ENCODE data around the gene PMFBP1.

Gene PMFBP1

GRCh38 chr16:72123426-72123825, 48.5 kb downstream of the PMFBP1 start:
- no peaks in the 10 kb centered on the region for H4K20me1 ChIP-seq (ENCODE audit: insufficient read depth, low read length)
- no peaks in the 10 kb centered on the region for H3K9me3 ChIP-seq (ENCODE audit: low read length)
- H3K79me2 ChIP-seq (ENCODE audit: insufficient read depth, low read length), result no peaks in the 10 kb centered on the region
- no peak overlapping the region for H3K27ac ChIP-seq (ENCODE audit: low read depth, low read length, poor library complexity, severe bottlenecking)
- H2AFZ ChIP-seq (ENCODE audit: low read length), result no peak overlapping the region
- H3K4me2 ChIP-seq (ENCODE audit: low read length), result no peak overlapping the region
- H3K4me3 ChIP-seq (ENCODE audit: low read depth, low read length, poor library complexity, severe bottlenecking), result no peak overlapping the region
- H3F3A ChIP-seq (ENCODE audit: insufficient read depth, low read length), result no peaks in the 10 kb centered on the region
- TF ChIP-seq CTCF (IDR thresholded peaks at IDR 0.05; ENCODE audit: low read length) (no peak), EZH2 (IDR thresholded peaks at IDR 0.05; ENCODE audit: borderline replicate concordance, low read length) (no peak)
- H3K9me2 ChIP-seq (ENCODE audit: low read depth, low read length), result no peaks in the 10 kb centered on the region
- H3K27me3 ChIP-seq (ENCODE audit: insufficient read depth, low read length), result no peaks in the 10 kb centered on the region
- no peaks in the 10 kb centered on the region for H3K4me1 ChIP-seq (ENCODE audit: insufficient read depth, low read length, severe bottlenecking)
- H3K9ac ChIP-seq (ENCODE audit: low read length), result no peak overlapping the region
- no peaks in the 10 kb centered on the region for H3K36me3 ChIP-seq (ENCODE audit: insufficient read depth, low read length)

- H2AFZ ChIP-seq (ENCODE audit: low read length), result no peak overlapping the region
- H3K27me3 ChIP-seq (ENCODE audit: insufficient read depth, low read length), result no peaks in the 10 kb centered on the region
- H3K4me1 ChIP-seq (ENCODE audit: insufficient read depth, low read length, severe bottlenecking), result no peaks in the 10 kb centered on the region
- no peaks in the 10 kb centered on the region for H4K20me1 ChIP-seq (ENCODE audit: insufficient read depth, low read length)
- H3K4me3 ChIP-seq (ENCODE audit: low read depth, low read length, poor library complexity, severe bottlenecking), result no peak overlapping the region
- no peaks in the 10 kb centered on the region for H3K36me3 ChIP-seq (ENCODE audit: insufficient read depth, low read length)
- H3K4me2 ChIP-seq (ENCODE audit: low read length), result no peak overlapping the region
- no peak for TF ChIP-seq CTCF (IDR thresholded peaks at IDR 0.05; ENCODE audit: low read length)
- no peak for TF ChIP-seq EZH2 (IDR thresholded peaks at IDR 0.05; ENCODE audit: borderline replicate concordance, low read length)
- H3F3A ChIP-seq (ENCODE audit: insufficient read depth, low read length), result no peaks in the 10 kb centered on the region
- H3K27ac ChIP-seq (ENCODE audit: low read depth, low read length, poor library complexity, severe bottlenecking), result no peak overlapping the region
- no peak overlapping the region for H3K9ac ChIP-seq (ENCODE audit: low read length)
- no peaks in the 10 kb centered on the region for H3K9me3 ChIP-seq (ENCODE audit: low read length)
- no peaks in the 10 kb centered on the region for H3K9me2 ChIP-seq (ENCODE audit: low read depth, low read length)
- no peaks in the 10 kb centered on the region for H3K79me2 ChIP-seq (ENCODE audit: insufficient read depth, low read length)
These were observed 49.0 kb downstream of the PMFBP1 start for GRCh38 chr16:72122916-72123315.

GRCh38 chr16:72122308-72122707, 49.6 kb downstream of the PMFBP1 start:
- H2AFZ ChIP-seq (ENCODE audit: low read length), result no peak overlapping the region
- no peaks in the 10 kb centered on the region for H3K9me3 ChIP-seq (ENCODE audit: low read length)
- no peaks in the 10 kb centered on the region for H3K36me3 ChIP-seq (ENCODE audit: insufficient read depth, low read length)
- no peak for TF ChIP-seq CTCF (IDR thresholded peaks at IDR 0.05; ENCODE audit: low read length)
- TF ChIP-seq EZH2 (IDR thresholded peaks at IDR 0.05; ENCODE audit: borderline replicate concordance, low read length), result no peak
- no peaks in the 10 kb centered on the region for H3F3A ChIP-seq (ENCODE audit: insufficient read depth, low read length)
- no peaks in the 10 kb centered on the region for H3K4me1 ChIP-seq (ENCODE audit: insufficient read depth, low read length, severe bottlenecking)
- H3K4me3 ChIP-seq (ENCODE audit: low read depth, low read length, poor library complexity, severe bottlenecking), result no peak overlapping the region
- no peaks in the 10 kb centered on the region for H3K9me2 ChIP-seq (ENCODE audit: low read depth, low read length)
- no peaks in the 10 kb centered on the region for H3K79me2 ChIP-seq (ENCODE audit: insufficient read depth, low read length)
- H3K27ac ChIP-seq (ENCODE audit: low read depth, low read length, poor library complexity, severe bottlenecking), result no peak overlapping the region
- no peak overlapping the region for H3K4me2 ChIP-seq (ENCODE audit: low read length)
- no peaks in the 10 kb centered on the region for H3K27me3 ChIP-seq (ENCODE audit: insufficient read depth, low read length)
- H3K9ac ChIP-seq (ENCODE audit: low read length), result no peak overlapping the region
- H4K20me1 ChIP-seq (ENCODE audit: insufficient read depth, low read length), result no peaks in the 10 kb centered on the region
